ENCODE results near the gene OSBPL1A.

- TF ChIP-seq POLR2A (IDR thresholded peaks at IDR 0.05) (no peak), EP300 (IDR thresholded peaks at IDR 0.05) (no peak), POLR2AphosphoS5 (IDR thresholded peaks at IDR 0.05) (no peak), CTCF (IDR thresholded peaks at IDR 0.05) (no peak)
Observed at GRCh38 chr18:24277516-24278195, 120.0 kb downstream of the OSBPL1A start.
